GM18520 (cell line): ENCODE results near the gene YIPF7.

Experiments used
- ATAC-seq: cut with Tn5 transposase; IDR thresholded peaks from one replicate; pipeline ENCODE4 v1.9.1; 2021; ENCODE audit not compliant: unreplicated experiment

YIPF7 gene

DNA sequence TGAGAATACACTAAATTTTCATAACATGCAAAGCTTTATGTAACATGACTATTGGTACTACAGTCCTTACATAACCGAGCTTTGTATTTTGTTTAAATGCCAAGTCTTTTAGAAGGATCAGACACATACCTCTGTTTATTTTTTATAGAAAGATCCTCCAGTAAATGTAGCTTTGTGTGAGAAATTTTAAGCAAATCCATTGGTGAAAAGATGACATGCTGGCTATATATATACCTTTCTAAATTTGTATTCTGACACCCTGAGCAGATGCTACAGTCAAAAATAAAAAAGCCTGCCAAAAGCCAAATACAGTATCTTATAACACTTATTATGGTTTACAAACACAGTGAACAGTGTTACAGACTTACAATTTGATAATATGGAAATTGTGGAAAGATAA lies at the start of gene YIPF7:
TSS of gene YIPF7 (minus strand) at position 201 of the 400 bp plus-strand sequence. CDS start 1,525 bp downstream, outside the sequence.
- ATAC-seq = no peak

DNA sequence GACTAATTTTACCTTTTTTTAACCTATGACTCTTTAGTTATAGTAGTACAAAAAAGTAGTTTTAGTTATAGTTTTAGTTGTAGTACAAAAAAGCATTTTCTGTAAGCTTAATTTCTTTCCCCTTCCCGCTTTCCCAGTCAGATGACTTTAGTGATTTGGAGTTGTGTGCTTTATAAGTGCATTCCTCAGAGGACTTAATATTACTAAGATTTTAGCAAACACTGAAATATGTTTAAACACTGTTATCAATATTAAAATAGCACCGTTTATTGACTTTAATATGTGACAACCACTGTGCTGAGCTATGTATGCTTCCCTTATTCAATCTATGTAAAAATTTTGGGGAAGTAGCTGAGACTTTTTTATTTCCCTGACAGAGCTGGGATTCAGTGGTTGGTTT lies 49.6 kb upstream of the YIPF7 start:
- no peak for ATAC-seq

DNA sequence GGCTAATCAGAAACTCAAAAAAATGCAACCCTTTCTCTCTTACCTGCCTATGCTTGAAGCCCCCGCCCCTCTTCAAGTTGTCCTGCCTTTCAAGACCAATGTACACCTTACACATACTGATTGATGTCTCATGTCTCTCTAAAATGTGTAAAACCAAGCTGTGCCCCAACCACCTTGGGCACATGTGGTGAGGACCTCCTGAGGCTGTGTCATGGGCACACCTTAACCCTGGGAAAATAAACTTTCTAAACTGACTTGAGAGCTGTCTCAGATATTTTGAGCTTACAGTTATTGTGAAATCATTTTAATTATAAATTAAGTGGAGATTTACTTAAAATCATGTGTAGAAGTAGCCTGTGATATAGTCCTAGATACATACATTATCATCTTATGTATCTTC lies 49.0 kb upstream of the YIPF7 start:
- ATAC-seq = no peak

- ATAC-seq = no peak
These were observed 33.2 kb upstream of the YIPF7 start for GRCh38 chr4:44684648-44685047.

GRCh38 chr4:44679060-44679459 lies 27.6 kb upstream of the YIPF7 start:
- no peak for ATAC-seq

DNA sequence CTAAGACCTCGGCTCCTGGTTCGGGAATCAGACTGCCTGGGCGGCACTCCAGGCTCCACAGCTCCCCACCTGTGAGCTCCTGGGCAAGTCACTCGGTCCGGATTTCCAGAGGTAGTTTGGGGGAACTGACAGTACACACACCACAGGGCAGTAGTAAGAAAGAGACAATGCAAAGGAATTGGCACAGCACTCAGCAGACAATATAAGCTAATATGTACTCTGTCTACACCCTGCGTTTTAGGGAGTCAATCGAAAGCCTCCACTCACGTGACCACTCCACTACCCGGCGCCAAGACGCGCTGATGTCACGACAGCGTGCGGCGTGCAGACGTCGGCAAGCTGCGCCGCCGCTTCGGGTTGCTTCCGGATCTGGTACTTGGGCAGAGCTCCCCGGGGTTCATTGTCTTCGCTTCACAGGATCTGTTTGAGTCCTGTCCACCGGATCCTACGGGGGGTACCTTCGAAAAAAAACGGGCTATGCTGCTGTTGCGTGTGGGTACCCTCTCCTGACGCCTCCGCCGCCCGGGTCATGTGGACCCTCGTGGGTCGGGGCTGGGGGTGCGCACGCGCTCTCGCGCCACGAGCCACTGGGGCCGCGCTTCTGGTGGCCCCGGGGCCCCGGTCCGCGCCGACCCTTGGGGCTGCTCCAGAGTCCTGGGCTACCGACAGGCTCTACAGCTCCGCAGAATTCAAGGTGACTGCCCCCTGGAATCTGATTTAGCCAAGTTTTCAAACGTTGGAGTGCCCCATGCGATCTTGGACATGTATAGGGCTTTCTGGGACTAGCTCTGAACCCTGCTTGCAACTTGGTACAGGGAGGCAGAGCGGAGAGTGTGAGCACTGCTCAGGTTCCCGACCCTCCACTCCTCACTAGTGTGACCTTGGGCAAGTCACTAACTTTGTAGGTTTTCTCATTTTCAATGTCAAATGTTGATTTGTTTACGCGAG lies 26.9 kb upstream of the YIPF7 start, which contains the start of gene GUF1:
TSS of gene GUF1 (plus strand) at position 327 of the 948 bp plus-strand sequence. CDS start at position 530, 203 bp downstream.
- peak; percentile 95 for ATAC-seq

DNA sequence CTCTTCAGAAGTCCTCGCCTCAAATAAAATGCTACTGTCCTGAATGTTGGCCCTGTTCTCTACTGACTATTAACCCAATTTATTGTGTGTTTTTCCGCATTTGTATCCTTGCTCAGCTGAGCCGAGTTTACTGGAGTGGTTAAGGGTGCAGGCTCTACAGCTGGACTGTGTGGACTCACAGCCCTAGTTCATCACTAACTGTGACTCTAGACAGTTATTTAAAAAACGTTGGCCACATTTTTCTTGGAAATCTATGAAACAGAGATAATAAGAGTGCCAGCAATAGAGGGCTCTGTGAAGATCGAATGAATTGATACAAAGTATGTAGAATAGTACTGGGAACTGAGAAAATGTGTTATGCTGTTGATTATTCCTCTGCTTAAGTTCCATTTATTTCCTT lies 23.9 kb upstream of the YIPF7 start:
- no peak for ATAC-seq

GRCh38 chr4:44674471-44674870 lies 23.0 kb upstream of the YIPF7 start:
- no peak for ATAC-seq

- no peak for ATAC-seq
These were observed 20.2 kb upstream of the YIPF7 start for GRCh38 chr4:44671636-44672035.

DNA sequence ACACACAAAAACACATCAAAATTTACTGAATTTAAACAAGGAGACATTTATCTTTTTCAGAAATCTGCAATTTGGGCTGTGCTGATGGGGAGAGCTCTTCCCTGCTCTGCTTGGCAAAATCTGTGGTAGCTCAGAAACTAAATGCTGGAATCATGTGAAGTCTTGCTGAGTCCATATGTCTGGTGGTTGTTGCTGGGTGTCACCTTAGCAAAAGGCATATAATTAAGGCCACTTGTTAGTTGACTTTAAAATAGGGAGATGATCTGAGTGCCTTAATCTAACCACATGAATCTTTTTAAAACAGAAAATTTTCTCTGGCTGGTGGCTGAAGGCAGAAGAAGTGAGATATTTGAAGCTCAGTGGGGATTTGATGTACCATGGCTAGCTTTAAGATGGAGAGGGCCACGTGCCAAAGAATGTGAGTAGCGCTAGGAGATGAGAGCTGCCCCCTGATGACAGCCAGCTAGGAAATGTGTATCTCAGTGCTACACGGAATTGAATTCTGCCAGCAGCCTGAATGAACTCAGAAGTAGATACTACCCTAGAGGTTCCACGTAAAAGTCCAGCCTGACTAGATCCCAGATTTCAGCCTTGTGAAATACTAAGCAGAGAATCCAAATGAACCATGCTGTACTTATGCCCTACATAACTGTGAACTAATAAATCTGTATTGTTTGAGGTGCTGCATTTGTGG lies 19.2 kb upstream of the YIPF7 start:
- no peak for ATAC-seq

- no peak for ATAC-seq
These were observed 17.1 kb upstream of the YIPF7 start for GRCh38 chr4:44668526-44668925.

DNA sequence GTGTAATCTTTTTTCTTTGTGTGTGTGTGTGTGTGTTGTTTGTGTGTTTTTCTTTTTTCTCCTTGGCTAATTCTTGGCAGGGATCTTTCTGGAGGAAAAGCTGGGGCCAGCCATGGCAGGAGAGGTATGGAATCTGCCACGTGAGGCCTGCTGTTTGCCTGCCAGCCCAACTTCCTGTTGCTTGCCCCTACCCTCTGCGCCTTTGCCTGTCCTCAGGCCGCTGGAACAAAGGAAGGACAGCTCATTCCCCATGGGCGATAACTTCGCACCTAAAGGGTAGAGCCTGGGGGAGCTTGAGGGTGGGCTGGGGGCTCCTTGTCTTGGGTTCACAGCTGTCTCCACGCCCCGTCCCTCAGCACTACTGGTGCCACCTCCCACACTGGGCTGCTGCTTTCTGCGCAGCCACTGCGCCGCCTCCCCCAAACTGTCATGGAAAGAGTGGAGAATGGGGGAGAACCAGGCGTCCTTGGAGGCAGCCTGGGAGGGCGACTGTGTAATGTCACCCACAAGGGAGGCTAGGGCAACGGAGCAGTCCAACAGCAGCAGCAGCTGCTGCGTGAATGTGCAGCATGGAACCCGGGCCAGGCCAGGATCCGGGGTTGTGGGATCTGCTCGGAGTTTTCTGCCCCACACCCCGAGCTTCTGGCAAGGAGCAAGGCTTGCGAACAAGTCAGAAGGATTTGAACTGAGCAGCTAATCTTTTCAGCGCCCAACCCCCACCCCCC lies 12.3 kb upstream of the YIPF7 start:
- ATAC-seq = no peak

DNA sequence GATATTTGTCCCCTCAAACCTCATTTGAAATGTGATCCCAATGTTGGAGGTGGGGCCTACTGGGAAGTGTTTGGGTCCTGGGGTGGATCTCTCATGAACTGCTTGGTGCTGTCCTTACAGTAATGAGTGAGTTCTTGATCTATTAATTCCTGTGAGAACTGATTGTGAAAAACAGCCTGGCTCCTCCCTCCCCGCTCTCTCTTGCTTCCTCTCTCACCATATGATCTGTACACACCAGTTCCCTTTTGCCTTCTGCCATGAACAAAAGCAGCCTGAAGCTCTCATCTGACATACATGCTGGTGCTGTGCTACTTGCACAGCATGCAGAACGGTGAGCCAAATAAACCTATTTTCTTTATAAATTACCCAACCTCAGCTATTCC lies 11.2 kb upstream of the YIPF7 start:
- no peak for ATAC-seq

GRCh38 chr4:44661940-44662622 lies 10.7 kb upstream of the YIPF7 start:
- ATAC-seq = no peak

GRCh38 chr4:44660396-44660795 lies 9.0 kb upstream of the YIPF7 start:
- no peak for ATAC-seq

GRCh38 chr4:44652002-44652401 lies 577 bp upstream of the YIPF7 start:
- no peak for ATAC-seq

DNA sequence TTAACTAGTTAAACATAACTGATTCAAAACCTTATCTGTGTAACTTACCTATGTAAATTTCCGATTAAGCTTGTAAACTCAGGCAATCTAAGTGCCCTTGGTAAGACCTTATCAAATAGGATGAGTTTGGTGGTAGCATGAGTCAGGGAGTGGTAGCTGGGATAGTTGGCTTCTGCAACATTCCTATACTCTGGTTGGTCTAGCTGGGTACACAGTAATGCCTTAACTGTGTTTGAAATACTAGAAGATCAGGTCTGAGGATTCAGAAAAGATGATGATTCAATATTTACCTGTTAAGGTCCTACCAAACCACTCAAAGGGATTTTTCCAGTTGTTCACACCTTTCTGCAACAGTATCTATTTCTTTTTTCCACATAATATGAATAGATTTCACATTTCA lies 5.3 kb downstream of the YIPF7 start:
- no peak for ATAC-seq

GRCh38 chr4:44638091-44638490 lies 13.3 kb downstream of the YIPF7 start:
- no peak for ATAC-seq

DNA sequence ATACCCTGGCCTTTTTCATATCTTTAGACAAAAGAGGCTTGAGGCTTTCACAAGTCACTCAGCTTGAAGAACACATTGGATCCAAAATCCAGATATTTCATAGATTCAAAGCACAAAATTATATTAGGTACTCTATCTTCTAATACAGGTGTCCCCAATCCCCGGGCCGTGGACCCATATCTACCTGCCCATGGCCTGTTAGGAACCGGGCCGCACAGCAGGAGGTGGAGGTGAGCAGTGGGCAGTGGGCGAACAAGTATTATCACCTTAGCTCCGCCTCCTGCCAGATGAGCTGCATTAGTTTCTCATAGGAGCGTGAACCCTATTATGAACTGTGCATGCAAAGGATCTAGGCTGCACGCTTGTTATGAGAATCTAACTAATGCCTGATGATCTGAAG lies 18.7 kb downstream of the YIPF7 start:
- ATAC-seq = no peak

DNA sequence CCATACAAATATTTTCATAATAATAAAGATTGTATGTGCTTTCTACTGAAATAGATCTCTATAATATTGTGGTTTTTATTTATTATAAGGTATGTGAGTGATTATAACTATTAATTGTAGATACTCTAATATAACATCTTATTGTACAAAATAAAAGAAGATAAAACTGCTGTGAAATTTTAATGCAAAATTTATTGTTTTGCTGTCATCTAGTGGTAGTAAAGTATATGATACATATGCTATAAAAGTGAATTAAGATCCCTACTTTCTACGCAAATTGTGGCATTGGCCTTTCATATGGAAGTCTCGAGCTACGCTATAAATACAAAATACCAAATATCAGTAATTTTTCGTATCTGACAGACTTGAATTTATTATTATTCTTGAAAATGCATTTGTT lies 19.3 kb downstream of the YIPF7 start:
- no peak for ATAC-seq
